22Rv1 (cell line): ENCODE data around the gene KIAA0232.
"Not testable (repeated sequence)": the region's sequence is repeated elsewhere in the genome, so short reads cannot be mapped to it uniquely, and the experiment has no call there.

Source experiments
- H3K27ac ChIP-seq: fragments of 450-650 bp; 2 replicates; pipeline ENCODE4 v1.5.1; 2017
- CTCF ChIP-seq: fragments of 450-650 bp; IDR thresholded peaks from 2 replicates; pipeline ENCODE4 v1.5.1; 2017; ENCODE audit warnings: mild to moderate bottlenecking
- ZFX ChIP-seq: fragments of 450-650 bp; IDR thresholded peaks from 2 replicates; pipeline ENCODE4 v1.6.1; 2017; ENCODE audit warnings: antibody characterized with exemption, borderline replicate concordance

Gene KIAA0232

GRCh38 chr4:6829086-6829485 lies 46.6 kb downstream of the KIAA0232 start:
- no peak overlapping the region for H3K27ac ChIP-seq
- TF ChIP-seq ZFX, result no peak
- TF ChIP-seq CTCF, result no peak

GRCh38 chr4:6834867-6835266 lies 52.3 kb downstream of the KIAA0232 start:
- no peak overlapping the region for H3K27ac ChIP-seq
- TF ChIP-seq CTCF (no peak), ZFX (no peak)

- H3K27ac ChIP-seq, result not testable (repeated sequence)
Observed at GRCh38 chr4:6835616-6836015, 53.1 kb downstream of the KIAA0232 start.

- H3K27ac ChIP-seq, result not testable (repeated sequence)
Observed at GRCh38 chr4:6837106-6837505, 54.6 kb downstream of the KIAA0232 start.

- TF ChIP-seq CTCF (no peak), ZFX (no peak)
- H3K27ac ChIP-seq, result no peak overlapping the region
Observed at GRCh38 chr4:6839579-6839978, 57.1 kb downstream of the KIAA0232 start.

- H3K27ac ChIP-seq, result no peak overlapping the region
- TF ChIP-seq ZFX, result no peak
- no peak for TF ChIP-seq CTCF
Observed at GRCh38 chr4:6840062-6840976, 57.8 kb downstream of the KIAA0232 start.

GRCh38 chr4:6845027-6845426 lies 62.5 kb downstream of the KIAA0232 start:
- TF ChIP-seq ZFX (no peak), CTCF (no peak)
- H3K27ac ChIP-seq, result no peak overlapping the region

- no peak overlapping the region for H3K27ac ChIP-seq
- TF ChIP-seq CTCF (no peak), ZFX (no peak)
Observed at GRCh38 chr4:6845574-6845973, 63.0 kb downstream of the KIAA0232 start.
